HTERT RPE-1 (cell line): ENCODE data around the gene MTNR1A.

Source experiments
- in situ Hi-C: fragments of 300-500 bp; cut with MboI; formaldehyde crosslinking; loops from 4 replicates; pipeline ENCODE4 v1.14.3; 2020; ENCODE audit warnings: low sequenced_read_pairs

Gene MTNR1A

DNA sequence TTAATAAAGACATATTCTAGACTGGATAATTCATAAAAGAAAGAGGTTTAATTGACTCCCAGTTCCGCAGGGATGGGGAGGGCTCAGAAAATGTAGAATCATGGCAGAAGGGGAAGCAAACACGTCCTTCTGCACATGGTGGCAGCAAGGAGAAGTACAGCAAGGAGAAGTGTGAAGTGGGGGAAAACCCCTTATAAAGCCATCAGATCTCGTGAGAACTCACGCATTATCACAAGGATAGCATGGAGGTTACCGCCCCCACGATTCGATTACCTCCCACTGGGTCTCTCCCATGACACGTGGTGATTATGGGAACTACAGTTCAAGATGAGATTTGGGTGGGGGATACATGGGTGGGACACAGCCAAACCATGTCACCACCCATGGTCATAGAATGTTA lies 58.3 kb downstream of the MTNR1A start:
- in situ Hi-C loops, result no loop called here

DNA sequence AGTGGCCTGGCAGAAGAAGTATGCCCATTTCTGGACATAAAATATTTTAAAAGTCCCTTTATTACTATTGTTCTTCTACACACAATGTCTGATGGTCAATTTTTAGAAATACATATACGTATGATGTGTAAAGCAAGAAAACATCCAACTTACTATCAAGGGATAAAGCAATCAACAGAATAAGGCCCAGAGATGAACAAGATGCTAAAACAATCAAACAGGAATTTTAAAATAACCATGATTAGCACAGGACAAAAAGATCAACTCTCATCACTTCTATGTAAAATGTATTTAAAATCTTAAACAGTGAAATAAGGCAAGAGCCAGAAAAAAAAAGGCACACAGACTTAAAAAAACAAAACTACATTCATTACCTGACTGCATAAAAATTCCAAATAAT lies 60.9 kb downstream of the MTNR1A start:
- in situ Hi-C loops, result no loop called here

DNA sequence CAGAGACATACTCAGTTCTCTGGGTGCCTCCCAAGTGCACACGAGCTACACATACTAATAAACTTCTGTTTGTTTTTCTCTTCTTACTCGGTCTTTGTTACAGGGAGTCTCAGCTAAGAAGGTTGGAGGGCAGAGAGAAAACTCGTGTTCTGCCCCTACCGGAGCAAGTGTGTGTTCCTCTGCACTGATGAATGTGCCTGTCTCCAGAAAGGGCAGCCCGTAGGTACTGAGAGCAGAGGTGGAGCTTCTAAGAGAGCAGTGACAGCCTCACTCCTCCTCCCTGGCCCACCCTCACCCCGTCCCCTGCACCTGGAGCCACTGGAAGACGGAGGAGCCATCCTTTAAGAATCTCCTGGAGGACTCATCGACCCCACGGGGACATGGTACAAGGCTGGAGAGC lies 67.6 kb downstream of the MTNR1A start:
- in situ Hi-C loops, result no loop called here

DNA sequence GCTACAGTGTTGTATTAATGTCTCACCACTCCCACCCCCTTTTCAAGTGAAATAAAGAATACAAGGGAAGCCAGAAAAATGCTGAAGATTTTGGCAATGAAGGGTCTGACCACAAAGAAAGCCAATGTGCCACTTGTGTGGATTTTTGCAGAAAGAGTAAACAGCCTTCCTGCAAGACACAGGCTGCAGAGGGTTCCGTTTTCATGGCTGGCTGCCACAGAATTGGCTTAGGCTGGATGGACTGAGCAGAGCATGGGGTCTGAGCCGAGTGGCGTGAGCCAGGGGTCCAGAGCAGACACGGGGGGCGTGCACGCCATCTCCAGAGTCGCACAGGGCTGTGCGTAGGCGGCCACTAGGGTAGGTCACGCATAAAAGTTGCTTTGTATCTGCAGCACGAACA lies 69.2 kb downstream of the MTNR1A start:
- in situ Hi-C loops, result no loop called here

DNA sequence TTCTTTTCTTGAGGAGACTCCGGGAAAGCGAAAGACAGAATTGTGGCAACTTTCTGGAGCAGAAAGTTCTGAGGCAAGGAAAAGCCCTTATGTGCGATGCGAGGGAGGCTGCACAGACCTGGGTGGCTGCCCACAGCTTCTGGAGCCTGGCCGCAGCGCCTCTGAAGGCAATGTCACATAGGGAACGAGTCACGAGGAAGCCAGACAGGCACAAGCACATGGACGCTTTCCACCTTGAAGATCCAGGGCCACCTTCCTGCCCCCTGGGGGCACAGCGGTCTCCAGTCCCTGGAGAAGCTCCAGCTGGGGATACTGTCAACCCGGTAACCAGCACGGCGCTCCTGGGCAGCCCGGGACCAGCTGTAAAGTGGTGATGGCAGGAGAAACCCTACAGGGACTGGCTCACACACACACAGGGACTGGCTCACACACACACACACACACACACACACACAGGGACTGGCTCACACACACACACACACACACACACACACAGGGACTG lies 69.8 kb downstream of the MTNR1A start:
- in situ Hi-C loops, result no loop called here

DNA sequence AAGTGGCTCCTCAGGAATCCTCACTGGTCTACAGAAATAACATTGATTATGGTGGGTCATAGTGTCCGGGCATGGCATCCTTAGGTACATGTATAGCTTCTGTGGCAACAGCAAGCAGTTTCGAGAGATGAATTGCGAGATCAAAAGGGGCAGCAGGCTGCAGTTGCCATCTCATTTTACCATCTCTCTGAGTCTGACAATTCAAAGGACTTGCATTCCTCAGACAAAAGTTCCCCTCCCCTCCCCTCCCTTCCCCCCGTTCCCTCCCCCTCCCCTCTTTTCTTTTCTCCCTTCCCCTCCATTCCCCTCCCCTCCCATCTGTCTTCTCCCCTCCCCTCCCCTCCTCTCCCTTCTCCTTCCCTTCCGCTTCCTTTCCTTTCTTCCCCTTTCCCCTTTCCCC lies 70.2 kb downstream of the MTNR1A start:
- in situ Hi-C loops, result no loop called here

- in situ Hi-C loops, result no loop called here
Observed at GRCh38 chr4:186483656-186484055, 71.7 kb downstream of the MTNR1A start.
